Uterine smooth muscle cell (primary cell): Measurements from ENCODE around the gene NUP62CL. TPM values are rescaled to one million over a fixed set of nuclear protein-coding genes. Genes with fewer than 3 reads are reported as not detected.

Source experiments
- total RNA-seq: library from RNA; depleted of rRNA; stranded (reverse); fragments of >200 nt; gene quantifications from 2 replicates; pipeline ENCODE4 v1.2.3, GENCODE V29; 2014

Gene NUP62CL
- 0.11 and 0.25 TPM in 2 replicates for total RNA-seq

GRCh38 chrX:107205770-107206696, at the start of gene NUP62CL, which contains the start of gene DNAAF6:
Gene NUP62CL, minus strand, starts transcription at chrX:107206433. Its CDS starts 31,287 bp downstream, at chrX:107175146.
Gene DNAAF6, plus strand, starts transcription at chrX:107206611. Its CDS starts 6,265 bp downstream, at chrX:107212876.

DNA sequence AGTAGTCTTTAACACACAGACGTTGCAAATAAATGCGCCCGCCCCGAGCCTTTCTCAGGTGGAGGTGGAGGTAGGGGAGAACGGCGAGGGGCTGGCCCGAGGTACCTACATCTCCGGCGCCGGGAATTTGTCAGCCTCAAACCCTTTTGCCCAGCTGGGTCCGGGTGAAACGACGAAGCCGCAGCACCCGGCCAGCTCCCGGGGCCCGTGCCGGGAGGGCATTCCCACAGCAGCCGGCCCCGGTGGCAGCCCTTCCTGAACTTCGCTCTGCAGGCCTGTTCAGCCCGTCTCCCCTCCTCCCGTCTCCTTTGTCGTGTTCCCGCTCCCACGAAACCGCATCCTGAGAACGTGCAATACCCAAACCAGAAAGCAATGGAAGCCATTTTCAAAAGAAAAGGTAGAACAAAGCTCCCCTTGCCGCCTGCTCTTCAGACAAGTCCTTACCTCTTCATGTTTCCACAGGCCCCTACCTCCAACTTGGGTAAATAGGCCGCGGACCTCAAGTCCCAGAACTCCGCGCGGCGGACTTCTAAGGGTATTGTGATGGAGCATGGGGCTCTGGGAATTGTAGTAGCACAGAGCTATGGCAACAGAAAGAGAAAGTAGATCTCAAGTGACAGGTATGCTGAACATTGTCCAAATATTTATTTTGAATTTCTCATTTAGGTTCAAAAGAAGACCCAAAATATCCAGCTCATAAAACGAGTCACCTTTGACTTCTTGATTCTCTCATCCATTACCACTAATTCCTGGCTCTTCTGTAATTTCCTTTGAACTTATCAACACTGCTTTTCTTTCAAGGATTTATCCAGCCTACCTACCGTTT, 87.7 kb downstream of the NUP62CL start, which contains the start of gene RBM41:
Gene RBM41, minus strand, starts transcription at position 501 of the 826 bp plus-strand sequence. Its CDS starts 49 bp downstream, at position 452.

Other genes starting within 250 kb of the NUP62CL start
- gene MORC4, start 206.2 kb downstream of the NUP62CL start, total RNA-seq, result 30.5 and 48.6 TPM in 2 replicates
- 14.7 and 16.6 TPM in 2 replicates for gene RBM41, start 87.6 kb downstream of the NUP62CL start, total RNA-seq
- not detected in 2 replicates for gene DNAAF6, start 178 bp upstream of the NUP62CL start, total RNA-seq
- gene FRMPD3, start 243.2 kb upstream of the NUP62CL start, total RNA-seq, result not detected in 2 replicates